GM23248 (cell line): ENCODE data around the gene SORD.

ENCODE experiments used
- EZH2 ChIP-seq: fragments of 200-600 bp; sonication (generic); IDR thresholded peaks from 2 replicates; pipeline ENCODE4 v1.6.1; 2018; ENCODE audit warnings: antibody characterized with exemption, mild to moderate bottlenecking; ENCODE audit not compliant: insufficient read depth, poor library complexity, severe bottlenecking
- EZH2phosphoT487 ChIP-seq: fragments of 200-600 bp; sonication (generic); IDR thresholded peaks from 2 replicates; pipeline ENCODE4 v1.6.1; 2018; ENCODE audit warnings: antibody characterized with exemption, moderate library complexity, mild to moderate bottlenecking, low read depth; ENCODE audit not compliant: insufficient read depth

GRCh38 chr15:45091161-45091560, 68.2 kb downstream of the SORD start:
- TF ChIP-seq EZH2phosphoT487: no peak
- no peak for TF ChIP-seq EZH2
